ENCODE results near the gene NFAT5.

GRCh38 chr16:69654280-69654931 is 88.6 kb downstream of the NFAT5 start:
- no peak for TF ChIP-seq CTCF (IDR thresholded peaks at IDR 0.05)
- TF ChIP-seq POLR2A (IDR thresholded peaks at IDR 0.05) = no peak
